Vagina (tissue), 2 donors: Measurements from ENCODE around the gene CD200R1L.

Experiments
- POLR2A ChIP-seq, 2 donors: fragments of 450-650 bp; IDR thresholded peaks; one replicate each; pipeline ENCODE4 v1.6.1; 2017; ENCODE audit warnings: antibody characterized with exemption in 2 of 2, mild to moderate bottlenecking in 2 of 2, moderate library complexity in 2 of 2
- TF ChIP-seq, protein P1 (sequence below), 3 experiments: fragments of 450-650 bp in 2 of 3; fragments of 200-600 bp in 1 of 3; sonication (generic) in 1 of 3; IDR thresholded peaks; one replicate each; pipeline ENCODE4 v1.5.1; 2017 to 2019; ENCODE audit warnings: antibody characterized with exemption in 3 of 3, mild to moderate bottlenecking in 2 of 3, moderate library complexity in 2 of 3

DNA sequence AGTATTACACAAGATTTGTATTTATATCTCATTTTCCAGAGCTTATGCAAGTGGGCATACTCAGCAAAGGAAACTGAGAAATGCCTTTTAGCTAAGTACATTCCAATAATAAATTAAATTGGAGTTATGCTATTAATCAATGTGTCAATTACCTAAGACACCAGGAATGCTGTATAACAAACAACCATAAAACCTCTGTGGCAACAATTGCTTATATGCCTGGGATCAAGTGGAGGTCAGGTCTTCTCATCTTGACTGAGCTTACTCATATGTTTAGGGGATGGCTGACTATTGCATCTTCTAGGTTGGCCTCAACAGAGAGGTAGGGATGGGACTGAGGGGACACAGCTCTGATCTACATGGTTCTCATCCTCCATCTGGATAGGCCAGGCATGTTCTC, 30.7 kb downstream of the CD200R1L start:
- TF ChIP-seq, protein P1, sequence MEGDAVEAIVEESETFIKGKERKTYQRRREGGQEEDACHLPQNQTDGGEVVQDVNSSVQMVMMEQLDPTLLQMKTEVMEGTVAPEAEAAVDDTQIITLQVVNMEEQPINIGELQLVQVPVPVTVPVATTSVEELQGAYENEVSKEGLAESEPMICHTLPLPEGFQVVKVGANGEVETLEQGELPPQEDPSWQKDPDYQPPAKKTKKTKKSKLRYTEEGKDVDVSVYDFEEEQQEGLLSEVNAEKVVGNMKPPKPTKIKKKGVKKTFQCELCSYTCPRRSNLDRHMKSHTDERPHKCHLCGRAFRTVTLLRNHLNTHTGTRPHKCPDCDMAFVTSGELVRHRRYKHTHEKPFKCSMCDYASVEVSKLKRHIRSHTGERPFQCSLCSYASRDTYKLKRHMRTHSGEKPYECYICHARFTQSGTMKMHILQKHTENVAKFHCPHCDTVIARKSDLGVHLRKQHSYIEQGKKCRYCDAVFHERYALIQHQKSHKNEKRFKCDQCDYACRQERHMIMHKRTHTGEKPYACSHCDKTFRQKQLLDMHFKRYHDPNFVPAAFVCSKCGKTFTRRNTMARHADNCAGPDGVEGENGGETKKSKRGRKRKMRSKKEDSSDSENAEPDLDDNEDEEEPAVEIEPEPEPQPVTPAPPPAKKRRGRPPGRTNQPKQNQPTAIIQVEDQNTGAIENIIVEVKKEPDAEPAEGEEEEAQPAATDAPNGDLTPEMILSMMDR (IDR thresholded peaks at IDR 0.05), result no peak
- no peak for TF ChIP-seq POLR2A (IDR thresholded peaks at IDR 0.05)
